GM18508 (cell line): ENCODE results near the gene INSC.

Experiments used
- ATAC-seq: cut with Tn5 transposase; IDR thresholded peaks from one replicate; pipeline ENCODE4 v1.9.1; 2021; ENCODE audit warnings: moderate number of reproducible peaks; ENCODE audit not compliant: insufficient read depth, unreplicated experiment

The INSC gene

DNA sequence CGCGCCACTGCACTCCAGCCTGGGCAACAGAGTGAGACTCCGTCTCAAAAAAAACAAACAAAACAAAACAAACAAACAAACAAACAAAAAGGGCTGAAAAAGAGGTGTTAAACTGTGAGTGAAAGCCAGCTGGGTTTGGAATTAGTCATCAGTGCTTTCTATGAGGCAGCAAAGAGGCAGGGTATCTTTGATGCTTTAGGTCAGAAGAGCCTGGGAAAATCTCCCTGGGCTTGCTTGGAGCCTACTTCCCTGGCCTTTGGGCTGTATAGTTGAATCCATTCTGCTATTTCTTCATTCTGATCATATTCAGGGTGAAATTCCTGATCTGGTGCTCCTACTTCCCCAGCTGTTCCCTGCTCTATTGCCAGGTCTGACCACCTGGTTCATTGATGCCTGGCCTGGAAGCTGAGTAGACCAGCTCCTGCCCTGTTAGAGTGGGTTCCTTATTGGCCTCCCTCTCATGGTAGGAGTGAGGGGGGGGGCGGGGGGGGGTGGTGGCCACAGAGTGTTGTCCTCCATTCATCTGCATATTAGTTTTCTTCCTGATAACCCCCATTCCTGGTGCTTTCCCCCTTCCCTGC, 65.6 kb downstream of the INSC start:
- ATAC-seq, result no peak

DNA sequence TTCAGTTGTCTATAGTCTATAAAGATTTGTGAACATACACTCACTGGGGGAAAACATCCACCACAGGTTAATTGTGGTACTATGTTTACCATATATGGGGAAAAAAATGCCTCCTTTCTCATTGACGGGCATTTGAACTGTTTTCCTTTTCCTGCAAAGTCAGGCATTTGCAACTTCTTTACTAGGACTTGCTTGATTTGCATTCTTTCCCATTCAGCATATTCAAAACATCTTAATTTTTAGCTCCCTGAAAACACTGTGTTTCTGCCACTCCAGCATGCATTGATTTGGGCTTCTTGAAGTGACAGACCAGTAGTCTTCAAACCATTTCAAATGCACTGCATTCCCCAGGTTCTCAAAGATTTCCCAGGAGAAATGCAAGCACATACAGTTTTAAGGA, 67.6 kb downstream of the INSC start:
- no peak for ATAC-seq

DNA sequence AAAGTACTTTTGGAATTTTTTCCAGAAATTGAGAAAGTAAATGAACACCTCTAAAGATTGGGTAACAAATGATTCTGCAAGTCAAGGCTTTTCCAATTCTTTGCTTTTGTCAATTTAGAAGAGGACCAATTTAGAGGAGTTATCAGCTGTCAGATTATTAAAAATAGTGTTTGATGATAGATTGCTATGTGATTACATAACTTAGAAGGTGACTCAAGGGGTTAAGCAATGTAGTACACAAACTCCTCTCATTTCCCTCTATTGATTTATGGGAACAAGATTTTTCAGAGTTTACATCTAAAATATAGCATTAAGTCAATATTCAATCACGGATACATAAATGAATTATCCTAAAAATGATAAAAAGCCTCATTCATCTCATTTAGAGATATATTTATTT, 70.3 kb downstream of the INSC start:
- no peak for ATAC-seq

DNA sequence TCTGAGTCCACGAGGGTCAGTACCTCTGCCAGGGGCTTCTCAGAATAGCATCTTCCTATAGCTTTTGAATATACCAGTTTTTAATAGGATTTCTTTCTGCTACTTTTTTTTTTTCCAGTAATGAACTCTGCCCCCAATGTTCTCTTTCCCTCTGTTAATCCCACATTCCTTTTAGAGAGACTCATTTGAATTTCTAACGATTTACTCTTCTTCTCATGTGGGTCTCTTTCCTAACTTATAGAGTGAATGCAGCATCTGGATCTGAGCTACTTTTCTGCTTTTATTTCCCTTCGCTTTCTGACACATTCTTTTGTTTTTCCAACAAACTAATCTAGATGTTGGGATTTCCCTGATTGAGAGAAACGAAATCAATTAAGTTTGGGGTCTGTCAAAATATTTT, 71.4 kb downstream of the INSC start:
- ATAC-seq, result no peak

DNA sequence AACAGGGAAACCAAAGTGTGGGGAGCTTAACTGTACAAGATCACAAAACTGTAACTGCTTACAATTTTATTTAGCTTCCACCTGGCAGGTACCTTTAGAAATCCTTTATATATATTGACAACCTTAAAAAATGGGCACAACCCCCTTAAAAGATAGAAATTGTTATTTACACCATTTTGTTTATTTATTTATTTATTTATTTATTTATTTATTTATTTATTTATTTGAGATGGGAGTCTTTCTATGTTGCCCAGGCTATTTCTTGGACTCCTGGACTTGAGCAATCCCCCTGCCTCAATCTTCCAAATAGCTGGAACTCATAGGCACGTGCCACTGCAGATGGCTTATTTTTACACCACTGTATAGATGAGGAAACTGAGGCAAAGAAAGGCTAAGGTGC, 74.5 kb downstream of the INSC start:
- ATAC-seq, result no peak

DNA sequence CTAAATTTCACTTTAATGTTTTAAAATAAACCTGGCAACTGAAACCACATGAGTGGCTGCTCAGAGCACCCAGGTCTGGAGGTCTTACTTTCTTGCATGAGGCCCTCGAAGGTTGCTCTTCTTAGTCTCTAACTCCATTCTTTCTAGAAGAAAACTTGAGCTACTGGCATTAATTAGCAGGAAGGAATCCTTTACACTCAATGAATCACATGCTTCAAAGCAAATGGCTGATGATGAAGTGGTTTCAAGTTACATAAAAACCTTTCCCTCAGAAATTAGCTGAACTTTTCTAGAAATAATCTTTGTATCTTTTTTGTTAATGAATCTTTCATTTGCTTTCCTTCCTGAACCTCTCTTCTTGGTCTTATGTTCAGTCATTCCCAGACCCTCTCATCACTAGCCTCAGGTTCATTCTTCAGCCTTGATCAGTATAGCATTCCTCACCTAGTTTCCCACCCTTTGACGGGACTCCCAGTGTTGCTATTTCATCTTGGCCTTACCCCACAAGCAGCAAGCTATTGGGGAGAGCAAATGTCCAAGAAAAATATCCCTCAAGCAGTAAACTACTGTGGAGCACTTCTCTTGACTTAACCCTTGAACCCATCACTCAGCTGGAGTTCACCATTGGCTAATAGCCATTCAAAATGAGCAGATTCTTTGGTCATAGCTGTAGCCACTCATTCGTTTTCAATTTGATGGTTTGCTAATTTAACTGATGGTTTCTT, 75.1 kb downstream of the INSC start:
- ATAC-seq, result no peak

DNA sequence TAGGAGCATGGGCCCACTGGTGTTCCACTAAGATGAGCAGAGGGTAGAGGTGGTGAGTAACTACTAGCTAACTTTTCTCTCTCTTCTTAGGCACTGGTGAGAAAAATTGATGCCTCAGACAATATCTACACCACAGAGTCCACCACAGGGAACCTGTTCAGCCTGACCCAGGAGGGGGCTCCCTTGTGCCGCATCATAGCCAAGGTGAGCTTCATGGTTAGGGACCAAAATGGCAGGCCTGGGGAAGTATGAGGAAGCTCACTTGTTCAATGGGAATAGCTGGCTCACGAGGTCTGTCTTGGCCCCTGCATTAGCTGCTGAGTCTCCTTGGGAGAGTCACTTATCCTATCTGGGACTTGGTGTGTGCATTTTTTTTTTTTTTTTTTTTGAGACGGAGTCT, 75.9 kb downstream of the INSC start:
- ATAC-seq, result no peak

DNA sequence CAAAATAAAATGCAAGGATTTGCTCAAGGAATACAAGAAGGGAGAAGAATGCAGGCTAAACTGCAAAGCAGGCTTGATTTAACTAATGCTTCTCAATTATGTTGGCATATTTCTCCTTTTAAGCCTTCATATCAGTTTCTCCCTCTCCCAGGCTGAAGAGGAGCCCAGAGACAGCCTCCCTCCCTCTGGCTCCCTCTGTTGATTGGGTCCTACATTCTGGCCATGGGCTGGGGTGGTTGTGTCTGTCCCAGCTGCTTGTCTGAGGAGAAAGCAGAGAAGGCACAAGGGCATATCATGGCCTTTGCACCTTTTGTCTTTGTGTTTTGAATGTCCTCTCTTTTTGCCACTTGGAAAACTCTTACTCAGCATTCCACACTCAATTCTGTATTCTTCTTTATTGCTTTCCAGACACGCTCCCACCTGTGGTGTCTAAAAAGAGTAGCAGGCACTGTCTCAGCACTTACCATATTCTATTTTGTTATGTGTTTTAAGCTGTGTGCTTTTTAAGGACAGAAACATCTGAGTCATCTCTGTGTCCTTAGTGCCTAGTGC, 77.4 kb downstream of the INSC start:
- ATAC-seq, result no peak

DNA sequence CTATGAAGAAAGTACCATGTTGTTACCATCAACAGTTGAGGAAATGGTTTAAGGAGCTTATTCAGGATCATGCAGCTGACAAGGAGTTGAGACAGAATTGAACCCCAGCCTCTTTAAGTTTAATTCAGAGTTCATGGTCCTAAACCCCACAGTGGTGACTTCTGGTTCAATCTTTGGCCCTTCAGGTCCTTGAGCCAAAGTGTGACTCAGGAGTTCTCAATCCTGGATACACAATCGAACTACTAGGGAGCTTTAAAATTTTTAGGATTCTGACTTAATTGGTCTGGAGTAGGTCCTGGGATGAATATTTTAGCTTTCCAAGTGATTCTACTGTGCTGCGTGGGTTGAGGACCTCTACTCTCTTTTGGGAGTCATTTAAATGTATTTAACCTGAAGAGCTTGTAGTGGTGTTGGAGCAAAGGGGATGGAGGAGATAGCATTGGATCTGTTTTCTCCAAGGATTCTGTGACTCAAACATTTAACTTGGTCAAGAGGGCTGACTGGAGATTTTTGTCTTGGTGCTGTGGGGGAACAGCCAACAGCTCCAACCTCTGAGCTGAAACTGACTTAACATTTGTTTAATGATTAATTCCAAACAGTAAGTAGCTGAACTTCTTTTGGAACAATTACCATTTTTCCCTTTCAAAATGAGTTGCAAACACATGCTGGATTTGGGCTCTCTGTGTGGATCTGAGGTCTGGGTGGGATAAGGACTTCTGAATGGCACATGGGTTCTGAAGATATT, 80.1 kb downstream of the INSC start:
- no peak for ATAC-seq

DNA sequence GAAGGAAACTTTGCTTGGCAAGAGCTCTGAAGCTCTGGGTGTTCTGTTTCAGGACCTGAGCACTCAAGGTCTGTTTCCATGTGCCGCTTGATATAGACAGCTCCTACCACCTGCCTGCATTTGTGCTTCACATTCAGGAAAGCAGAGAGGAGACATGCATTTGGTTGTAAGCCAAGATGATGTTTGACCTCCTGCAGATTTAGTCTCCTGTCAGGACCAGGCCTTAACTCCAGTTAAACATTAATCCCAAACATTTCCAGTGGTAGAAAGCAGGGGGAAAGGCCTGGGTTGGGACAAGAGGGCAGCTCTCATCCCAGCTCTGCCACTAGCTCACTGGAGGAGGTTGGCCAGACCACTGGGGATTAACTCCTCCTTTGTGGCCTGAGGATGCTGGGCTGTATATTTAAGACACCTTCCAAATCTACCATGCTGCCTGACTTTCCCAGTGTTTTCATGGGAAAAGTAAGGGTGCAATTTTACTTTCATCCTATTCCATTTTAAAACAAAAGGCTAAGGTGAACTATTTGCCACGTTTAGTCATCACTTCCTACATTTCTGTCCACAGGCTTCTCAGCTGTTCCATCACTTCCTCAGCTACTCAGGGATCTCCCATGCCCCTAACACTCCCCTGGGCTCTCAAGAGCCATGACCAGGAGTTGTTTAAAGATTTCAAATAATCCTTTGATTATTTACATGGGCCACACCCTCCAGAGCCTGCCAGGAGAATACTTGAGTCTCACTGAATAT, 80.9 kb downstream of the INSC start:
- no peak for ATAC-seq

DNA sequence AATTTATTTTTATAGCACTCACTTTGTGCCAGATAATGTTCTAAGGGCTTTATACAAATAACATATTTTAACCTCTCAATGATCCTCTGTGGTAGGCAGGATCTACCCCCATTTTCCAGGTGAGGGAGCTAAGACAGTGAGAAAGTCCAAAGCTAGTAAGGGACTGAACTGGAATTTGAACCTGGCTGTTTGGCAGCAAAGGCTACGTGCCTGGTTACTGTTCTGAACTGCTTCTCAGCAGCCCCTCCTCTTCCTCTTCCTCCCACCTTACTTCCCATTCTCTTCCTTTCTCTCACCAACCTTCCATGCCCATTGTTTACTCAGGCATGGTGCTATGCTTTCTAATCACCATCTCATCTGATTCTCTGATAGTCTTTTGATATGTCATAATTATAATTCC, 82.0 kb downstream of the INSC start:
- no peak for ATAC-seq

DNA sequence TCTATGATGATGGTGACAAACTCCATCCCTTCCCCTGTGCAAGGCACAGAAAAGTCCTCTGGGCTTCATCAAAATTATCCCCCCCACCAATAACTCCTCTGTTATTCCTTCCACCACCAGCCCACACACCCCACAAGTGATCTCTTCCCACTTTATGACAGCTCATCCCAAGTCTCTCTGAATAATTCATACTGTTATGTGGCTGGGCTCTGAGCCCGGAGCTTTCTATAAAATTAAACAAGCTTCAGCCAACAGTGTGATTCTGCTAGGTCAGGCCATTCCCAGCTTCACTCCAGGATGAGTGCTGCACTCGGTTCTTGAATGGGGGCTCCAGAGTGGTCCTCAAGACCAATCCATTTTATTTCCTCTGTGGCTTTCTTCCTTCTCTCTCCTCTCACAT, 83.0 kb downstream of the INSC start:
- no peak for ATAC-seq

DNA sequence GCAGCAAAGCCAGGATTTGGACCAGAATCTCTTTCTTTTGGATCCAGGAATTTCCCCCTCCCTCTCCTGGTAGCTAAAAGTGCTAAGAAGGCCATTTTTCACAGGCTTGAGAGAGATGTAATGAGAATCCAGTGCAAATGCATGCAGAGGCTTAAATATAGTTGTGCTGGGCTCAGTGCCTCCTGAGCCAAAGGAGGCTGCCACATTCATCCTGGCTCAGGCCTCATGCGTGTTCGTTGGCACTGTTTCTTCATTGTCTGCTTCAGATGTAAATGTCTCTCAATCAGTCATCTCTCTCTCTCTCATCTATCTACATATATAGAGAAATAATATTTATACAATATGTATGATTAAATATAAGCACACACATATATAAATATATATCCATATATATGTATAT, 83.6 kb downstream of the INSC start:
- no peak for ATAC-seq

DNA sequence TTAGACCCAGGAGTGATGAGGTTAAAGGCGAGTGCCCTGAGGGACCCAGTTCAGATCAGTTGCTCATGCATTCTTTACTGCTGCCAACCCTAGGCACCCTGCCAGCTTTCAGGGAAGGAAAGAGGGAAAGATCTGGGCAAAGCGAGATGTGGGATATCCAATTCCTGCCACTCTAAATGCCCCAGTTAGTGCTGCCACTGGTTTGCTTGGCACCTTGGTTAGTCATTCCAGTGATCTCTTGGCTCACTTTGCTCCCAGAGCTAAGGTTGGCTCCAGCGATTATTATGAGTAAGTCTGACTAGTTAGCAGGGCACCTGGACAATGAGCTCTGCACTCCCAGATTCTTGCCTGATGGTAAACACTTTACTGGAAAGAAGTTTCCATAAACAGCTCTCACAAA, 85.0 kb downstream of the INSC start:
- no peak for ATAC-seq

DNA sequence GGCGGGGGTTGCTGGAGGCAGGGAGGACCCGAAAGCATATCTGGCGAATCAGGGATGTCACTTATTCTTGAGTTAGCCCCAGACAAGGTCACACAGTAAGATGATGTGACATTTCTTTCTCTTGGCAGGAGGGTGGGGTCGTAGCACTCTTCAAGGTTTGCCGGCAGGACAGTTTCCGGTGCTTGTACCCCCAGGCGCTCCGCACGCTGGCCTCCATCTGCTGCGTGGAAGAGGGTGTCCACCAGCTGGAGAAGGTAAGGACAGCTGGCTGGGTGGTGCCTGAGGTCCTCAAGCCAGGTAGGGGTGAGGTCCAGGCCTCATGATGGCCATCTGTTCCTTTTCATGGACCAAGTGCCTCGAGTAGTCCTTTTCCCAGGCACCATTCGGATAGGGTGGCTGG, 86.0 kb downstream of the INSC start:
- no peak for ATAC-seq

DNA sequence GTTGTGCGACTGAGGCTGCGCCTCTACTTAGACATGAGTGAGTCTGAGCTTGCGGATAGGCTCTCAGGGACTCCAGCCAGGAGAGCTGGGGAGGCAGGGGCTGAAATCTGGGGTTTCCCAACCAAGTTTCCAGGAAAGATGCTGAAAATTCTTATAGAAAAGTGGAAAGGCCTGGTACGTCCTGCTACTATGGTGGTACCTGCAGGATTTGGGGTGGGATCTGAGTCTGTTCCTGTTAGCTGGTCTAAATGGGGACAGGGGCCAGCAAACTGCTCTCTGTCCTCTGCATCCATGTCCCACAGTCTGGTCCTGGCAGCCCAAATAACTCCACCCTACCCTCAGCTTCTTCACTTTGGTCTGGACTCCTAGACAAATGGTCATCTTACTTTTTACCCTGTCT, 86.9 kb downstream of the INSC start:
- no peak for ATAC-seq

DNA sequence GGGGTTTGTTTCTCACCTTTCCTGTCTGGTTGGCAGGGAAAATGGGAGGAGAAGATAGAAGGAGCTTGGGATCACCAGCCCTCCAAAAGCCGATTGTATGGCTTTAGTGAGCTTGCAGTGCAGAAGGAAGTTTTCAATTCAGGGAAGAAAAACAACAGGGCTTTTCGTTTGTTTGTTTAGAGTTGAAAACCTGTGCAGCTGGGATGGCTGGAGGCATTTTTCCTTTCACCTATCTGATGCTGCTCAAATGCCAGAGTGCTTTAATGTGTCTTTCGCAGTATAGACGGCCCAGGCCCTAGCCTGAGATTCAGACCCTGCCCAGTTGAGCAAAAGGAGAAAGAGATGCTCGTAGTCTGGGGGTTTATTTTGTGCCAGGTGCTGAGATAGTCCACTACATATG, 87.9 kb downstream of the INSC start:
- ATAC-seq, result no peak

DNA sequence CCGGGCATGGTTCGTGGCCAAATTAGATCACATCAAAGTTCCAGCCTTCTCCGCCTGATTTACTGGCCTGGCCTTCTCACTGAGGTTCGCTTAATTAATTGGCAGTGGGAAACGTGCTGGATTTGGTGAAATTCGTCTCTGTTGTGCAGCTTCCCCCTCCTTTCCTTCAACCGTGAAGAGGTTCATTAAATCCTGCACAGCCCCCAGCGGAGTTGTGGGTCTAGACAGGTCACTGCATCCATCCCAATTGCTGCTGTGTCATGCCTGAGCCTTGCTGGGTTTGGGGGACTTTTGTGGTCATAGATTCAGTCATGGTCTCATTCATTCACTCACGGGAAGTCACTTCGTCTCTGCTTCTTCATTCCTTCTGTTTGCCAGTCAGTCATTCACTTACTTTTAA, 90.0 kb downstream of the INSC start:
- no peak for ATAC-seq

DNA sequence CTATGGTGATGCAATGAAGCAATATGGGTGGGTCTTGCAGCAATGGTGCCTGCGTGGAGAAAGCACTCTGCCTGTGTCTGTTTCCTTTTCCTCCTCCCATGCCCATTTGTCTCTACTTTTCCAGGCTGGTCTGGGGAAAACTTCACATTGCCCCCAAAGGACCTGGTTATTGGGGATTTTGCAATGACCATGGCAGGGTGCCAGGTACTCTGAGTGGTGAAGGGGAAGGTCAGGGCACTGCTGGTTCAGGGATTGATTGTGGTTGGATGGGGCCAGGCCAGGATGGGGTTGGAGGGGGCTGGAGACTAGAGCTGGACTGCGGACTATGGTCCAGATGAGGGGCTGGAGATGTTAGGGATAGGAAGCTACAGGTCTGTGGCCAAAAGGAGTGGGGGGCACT, 92.1 kb downstream of the INSC start:
- no peak for ATAC-seq

DNA sequence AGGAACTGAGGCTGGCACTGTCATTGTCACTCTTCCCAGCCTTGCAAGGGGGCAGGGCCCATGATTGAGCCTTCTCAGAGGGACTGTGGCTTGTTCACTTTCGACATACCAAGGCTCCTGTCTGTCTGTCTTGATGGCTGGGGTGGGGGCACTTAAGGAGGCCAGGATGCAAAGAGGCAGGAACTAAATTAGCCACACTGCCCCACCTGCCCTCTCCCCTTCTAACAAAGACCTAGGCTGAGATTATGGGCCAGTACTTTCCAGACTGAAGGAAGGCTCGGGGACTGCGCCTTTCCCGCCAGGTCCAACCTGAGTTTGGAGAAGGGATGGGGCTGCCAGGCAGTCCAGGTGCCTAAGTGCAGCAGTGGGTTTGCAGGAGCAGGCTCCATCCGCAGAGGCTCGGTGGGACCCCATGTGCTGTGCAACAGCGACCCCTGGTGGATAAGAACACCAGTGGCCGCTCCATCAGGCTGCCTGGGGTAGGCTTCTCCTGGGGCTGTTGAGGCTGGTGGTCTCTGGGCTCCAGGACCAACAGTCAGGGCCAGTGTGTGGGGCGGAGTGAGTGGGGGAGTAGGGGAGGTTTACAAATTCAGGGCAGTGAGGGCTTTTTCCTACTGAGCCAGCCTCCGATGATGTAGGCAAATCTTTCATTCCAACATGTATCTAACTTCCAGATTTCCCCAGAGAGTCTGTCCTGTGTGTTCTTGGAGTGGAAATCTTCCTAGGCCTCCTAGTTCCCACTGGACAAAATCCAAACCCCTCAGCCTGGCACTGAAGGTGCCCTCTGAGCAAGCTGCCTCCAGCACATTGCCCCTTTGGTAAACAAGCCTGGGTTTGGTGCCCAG, 93.9 kb downstream of the INSC start:
- ATAC-seq, result peak; percentile 75
